ENCODE results near the gene TMUB2.
"Not testable (repeated sequence)": the region's sequence is repeated elsewhere in the genome, so short reads cannot be mapped to it uniquely, and the experiment has no call there.

Gene TMUB2

DNA sequence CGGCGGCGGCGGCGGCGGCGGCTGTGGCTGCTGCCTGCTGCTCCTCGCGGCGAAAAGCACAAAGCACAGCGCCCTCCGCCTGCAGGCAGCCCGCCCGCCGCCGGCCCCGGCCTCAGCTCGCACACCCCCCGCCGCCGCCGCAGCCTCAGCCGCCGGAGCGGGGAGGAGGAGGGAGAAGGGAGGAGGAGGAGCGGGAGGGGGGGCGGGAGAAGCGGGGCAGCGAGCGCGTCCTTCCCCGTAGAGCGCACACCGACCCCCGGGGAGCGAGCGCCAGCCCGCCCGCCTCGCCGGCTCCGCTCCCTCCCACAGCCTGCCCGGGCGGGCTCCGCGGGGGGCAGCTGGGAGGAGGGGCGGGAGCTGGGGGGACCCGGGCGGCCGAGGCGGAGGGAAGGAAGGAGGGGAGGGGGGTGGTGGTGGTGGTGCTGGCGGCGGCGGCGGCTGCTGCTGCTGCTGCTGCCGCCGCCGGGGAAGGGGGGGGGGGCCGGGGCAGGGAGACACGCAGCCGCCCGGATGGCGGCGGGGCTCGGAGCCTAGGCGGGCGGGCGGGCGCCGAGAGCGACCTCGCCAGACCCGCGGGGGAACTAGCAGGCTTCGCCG lies 32.9 kb downstream of the TMUB2 start, which contains the start of gene UBTF:
Gene UBTF, minus strand, starts transcription at position 60 of the 597 bp plus-strand sequence. CDS start 1,446 bp downstream, outside the sequence.
- peak; percentile 83 to 84 for DNase-seq

DNA sequence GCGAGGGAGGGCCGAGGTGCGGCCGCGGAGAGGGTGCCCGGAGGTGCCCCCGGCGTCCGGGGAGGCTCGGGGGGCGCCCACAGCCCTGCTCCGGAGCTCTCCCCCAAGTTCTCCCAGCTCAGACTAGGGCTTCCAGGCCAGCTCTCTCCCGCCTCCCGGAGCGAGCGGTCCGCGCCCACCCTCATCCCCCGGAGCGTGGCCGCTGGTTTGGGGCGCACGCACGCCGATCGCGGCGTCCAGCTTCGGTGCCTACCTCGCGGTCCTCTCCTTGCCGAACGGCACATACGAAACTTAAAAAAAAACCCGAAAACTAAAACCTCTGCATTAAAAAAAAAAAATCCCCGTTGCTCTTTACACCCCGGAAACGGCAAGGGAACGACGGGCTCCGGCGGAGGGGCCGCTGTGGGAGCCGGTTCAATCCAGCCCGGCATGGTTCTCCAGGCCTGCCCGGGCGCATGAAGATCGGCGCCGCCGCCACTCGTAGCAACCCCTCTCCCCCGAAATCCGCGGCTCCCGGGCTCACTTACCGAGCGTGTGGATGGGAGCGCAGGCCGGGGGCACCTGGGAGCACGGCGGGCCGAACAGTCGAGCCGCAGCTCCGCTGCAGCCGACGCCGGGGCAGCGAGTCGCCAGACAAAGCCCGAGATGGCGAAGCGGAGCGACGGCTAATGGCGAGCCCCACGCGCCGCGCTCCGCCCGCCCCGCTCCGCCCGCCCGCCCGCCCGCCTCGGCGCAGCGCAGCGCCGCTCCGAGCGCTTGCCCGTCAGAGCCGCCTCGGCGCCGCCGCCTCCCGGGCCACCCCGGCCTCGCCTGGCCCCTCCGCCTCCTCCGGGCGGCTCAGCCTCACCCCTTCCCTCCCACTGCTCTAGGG lies 33.7 kb downstream of the TMUB2 start:
- peak; percentile 53 to 60 for DNase-seq

DNA sequence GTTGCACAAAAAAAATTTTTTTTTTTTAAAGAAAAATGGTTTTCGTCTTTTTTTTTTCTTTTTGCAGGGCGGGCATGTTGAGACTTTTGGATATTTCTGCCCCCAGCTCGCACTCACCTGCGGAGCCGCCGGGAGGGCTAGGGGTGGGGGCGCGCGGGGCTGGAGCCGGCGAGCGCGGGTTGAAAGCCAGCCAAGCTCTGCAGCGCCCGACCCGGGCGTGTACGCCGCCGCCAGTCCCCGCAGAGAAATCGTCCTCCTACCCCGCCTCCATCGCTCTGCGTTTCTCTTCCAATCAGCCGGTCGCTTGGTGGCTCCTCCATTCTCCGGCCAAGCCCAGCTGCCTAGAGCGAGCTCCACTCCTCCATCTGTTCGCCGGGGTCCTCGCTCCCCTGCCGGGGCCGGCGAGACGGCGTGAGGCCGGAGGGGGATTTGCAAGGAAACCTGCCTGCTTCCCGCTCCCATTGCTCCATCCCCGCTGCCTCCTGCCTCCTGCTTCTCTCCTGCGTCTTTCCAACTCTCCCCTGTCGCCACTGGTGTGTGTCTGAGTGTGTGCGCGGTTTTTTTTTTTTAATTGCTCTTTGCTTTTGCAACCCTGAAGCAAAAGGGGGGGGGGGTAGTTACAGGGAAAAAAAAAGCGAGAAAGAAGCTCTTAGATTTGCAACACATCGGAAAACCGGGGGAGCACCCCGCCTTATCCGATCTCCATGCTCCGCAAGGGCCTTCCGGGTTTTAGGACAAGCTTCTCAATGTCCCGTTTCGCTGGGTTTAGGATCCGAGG lies 34.5 kb downstream of the TMUB2 start:
- DNase-seq = peak; percentile 60 to 65

DNA sequence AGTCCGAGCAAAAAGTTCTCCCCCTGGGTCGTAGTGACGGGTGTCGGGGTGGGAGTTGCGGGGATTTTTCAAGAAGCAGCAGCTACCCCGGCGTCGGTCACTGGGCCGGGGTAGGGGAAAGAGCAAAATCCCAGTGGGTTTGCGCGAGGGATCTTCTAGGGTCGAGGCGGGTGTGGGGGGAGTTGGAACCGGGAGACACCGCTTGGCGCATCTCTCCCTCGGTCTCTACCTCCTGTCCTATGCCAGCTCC lies 35.0 kb downstream of the TMUB2 start:
- no peak for DNase-seq

DNA sequence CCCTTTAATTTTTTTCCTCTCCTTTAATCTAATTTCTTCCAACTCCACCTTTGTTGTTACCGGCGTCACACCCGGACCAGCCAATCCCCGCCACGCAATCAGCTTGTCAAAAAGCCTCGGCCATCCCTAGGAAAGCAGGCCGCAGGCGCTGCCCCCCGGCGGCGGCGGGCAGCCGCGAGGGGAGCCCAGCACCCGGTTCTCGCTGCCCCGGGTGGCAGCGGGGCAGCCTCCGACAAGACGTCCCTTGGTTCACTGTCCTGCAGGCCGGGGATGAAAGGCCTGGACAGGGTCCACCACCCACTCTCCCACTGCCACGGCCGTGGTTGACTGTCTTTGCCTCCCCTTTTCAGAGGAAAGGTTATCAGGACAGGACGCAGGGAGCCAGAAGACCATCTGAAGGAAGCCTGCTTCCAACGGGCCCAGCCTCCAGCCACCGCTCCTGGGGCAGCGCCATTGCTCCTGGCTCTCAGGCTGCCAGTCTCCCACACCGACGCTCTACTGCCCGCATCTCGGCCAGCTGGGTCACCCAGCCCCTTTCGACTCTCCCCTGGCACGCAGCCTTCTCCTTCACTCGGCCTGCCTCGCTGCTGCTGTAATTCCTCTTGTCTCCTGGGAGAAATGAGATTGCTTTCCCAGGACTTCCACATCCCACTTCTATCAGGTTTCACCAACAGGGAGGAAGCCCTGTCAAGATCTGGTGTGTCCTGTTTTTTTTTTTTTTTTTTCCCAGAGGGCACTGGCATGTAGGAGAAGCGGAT lies 35.5 kb downstream of the TMUB2 start:
- peak; percentile 58 to 60 for DNase-seq

DNA sequence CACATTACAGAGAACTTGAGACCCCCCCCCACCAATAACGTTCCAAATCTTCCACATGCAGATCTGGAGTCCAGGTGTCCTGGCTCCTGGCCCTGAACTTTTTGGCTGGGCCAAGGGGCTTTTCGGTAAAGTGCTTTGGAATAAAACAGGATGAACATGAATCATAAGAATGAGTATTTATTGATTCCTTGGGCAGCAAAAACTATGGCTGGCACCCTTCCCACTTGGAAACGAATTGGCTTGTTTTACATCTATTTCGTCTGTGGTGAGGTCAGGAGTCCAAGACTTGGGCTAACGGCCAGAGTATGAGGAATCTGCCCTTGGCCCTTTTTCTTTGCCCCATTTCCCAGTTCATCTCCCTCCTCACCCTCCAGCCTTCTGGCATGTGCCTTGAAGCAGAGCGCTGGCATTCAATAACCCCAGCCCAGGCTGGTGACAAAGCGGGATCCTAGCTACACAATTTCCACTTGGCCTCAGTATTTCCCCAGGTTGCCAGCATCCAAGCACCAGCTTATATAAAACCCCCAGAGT lies 36.8 kb downstream of the TMUB2 start:
- no peak for DNase-seq

DNA sequence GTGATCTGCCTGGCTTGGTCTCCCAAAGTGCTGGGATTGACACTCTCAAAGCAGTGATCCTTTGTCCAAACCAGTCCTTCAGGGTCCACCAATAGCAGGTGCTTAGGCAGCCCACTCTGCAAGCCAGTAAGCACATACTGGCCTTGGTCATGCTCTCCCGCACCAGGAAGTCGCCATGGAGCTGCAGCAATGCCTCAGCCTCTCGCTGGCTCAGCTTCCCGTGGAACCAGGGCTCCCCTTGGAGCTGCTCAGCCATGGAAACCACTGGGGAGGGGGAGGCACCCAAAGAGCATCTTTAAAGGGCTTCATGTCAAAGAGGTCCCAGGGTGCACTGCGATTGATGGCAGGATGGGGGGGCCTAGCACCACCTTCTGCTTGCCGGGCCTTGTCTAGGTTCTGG lies 42.3 kb downstream of the TMUB2 start:
- no peak for DNase-seq

DNA sequence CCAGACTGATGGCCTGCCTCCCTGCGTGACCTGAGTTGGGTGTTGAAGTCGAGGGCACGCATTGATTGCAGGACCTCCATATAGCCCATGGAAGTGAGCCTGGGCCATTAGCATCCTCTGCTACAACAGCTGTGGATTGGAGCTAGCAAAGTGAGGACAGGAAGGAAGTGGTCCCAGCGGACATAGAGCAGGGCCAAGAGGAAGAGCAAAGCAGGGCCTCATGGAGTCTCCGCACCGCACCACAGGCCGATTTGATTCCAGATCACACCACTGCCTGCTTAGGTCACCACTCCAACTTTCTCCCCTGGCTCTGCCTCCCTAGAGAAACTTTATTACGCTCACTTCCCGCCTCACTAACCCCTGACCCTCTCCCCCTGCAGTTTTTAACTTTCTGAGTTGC lies 43.4 kb downstream of the TMUB2 start:
- no peak for DNase-seq

DNA sequence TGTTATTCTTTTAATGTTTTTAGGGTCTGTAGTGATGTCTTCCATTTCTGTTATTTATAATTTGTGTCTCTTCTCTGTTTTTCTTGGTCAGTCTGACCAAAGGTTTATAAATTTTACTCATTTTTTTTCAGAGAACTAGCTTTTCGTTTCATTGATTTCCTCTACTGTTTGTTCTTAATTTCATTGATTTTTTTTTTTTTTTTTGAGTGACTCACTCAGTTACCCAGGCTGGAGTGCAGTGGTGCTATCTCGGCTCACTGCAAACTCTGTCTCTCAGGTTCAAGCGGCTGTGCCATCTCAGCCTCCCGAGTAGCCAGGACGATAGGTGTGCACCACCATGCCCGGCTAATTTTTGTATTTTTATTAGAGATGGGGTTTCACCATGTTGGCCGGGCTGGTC lies 45.3 kb downstream of the TMUB2 start:
- DNase-seq = no peak

DNA sequence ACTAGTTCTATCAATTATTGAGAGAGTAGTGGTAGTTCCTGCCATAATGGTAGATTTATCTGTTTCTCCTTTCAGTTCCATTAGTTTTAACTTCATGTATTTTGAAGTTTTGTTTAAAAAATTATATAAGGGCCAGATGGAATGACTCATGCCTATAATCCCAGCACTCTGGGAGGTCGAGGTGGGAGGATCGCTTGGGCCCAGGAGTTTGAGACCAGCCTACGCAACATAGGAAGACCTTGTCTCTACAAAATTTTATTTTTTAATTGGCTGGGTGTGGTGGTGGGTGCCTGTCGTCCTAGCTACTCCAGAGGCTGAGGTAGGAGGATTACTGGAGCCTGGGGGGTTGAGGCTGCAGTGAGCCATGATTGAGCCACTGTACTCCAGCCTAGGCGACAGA lies 46.8 kb downstream of the TMUB2 start:
- DNase-seq = no peak

DNA sequence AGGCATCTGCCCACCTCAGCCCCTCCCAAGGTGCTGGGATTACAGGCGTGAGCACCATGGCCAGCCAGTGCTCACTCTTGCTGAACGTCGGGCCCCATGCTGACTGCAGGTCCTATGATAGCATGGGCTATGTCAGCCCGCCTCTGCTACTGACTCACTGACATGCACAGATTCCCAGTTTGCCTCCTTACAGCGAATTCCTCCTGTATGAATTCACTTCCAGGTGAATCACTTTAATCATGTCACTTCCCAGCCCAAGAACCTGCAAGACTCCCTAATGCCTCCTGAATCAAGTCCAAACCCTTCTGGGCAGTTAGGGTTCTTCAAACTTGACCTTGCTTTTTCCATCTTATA lies 48.8 kb downstream of the TMUB2 start:
- no peak for DNase-seq

DNA sequence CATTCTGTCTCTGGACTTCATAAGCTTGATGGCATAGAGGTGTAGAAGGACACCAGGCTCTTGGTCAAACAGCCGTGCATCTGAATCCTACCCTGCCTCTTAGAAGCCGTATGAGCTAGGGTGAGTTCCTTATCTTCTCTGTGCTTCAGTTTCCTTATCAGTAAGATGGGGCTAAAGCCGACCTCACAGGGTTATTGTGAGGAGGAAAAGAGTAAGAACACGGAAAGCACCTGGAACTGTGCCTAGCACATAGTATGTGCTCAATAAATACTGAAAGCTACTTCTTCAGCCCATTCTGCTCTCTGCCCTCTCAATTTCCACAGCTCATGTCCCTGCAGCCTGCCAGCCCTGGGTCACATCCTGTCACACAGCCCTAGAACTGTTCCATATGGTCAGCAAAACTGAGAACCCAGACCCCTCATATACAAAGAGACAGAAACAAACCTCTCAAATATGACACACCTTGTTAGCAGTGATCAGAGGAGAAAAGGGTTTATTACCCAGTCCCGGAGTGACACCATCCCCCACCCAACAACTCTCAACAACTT lies 49.7 kb downstream of the TMUB2 start:
- DNase-seq = no peak

DNA sequence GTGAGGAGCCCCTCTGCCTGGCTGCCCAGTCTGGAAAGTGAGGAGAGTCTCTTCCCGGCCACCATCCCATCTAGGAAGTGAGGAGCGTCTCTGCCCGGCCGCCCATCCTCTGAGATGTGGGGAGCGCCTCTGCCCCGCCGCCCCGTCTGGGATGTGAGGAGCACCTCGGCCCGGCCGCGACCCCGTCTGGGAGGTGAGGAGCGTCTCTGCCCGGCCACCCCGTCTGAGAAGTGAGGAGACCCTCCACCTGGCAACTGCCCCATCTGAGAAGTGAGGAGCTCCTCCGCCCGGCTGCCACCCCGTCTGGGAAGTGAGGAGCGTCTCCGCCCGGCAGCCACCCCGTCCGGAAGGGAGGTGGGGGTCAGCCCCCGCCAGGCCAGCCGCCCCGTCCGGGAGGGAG lies 51.1 kb downstream of the TMUB2 start:
- not testable (repeated sequence) for DNase-seq

DNA sequence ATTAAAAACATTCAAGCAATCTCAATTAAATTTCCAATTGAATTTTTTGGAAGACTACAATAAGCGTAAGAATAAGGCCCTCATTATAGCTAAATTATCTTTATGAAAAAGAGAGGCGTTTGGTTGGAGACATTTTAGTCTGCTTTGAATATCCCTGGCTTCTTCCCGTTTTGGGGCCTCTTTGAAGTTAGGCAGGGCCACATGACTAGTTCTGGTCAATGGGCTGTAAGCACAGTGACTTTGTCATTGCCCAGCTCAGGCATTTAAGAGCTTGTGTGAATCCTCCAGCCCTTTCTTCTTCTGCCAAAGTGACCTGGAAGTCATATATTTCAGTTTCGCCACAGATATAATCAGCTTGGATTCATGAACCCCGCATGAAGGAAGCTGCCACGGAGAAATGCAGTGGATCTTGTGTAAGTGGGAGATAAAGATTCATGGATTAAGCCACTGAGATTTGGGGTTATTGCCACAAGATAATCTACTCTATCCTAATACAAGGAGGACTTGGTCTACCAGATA lies 54.4 kb downstream of the TMUB2 start:
- DNase-seq = no peak

All from CD4-positive, alpha-beta T cell treated with Interleukin-1 beta for 1 hour (primary cell).